Activated CD4-positive, alpha-beta T cell treated with anti-CD3 and anti-CD28 coated beads, Interleukin-2, amount 10 ng/mL, durations not matched to agents 24 days and 14 days (primary cell): ENCODE results near the gene GABRB3. TPM values are rescaled to one million over a fixed set of nuclear protein-coding genes. Genes with fewer than 3 reads are reported as not detected.

ENCODE experiments used
- DNase-seq: peaks from one replicate; pipeline ENCODE4 v3.0.0; 2022
- H3K27ac Mint-ChIP-seq: one replicate; pipeline ENCODE4 v1.8.0; 2022; ENCODE audit warnings: mild to moderate bottlenecking, mixed read lengths
- H3K27me3 Mint-ChIP-seq: one replicate; pipeline ENCODE4 v1.8.0; 2022; ENCODE audit warnings: mixed read lengths
- H3K36me3 Mint-ChIP-seq: one replicate; pipeline ENCODE4 v1.8.0; 2022; ENCODE audit warnings: low read depth, mild to moderate bottlenecking, mixed read lengths
- H3K4me1 Mint-ChIP-seq: one replicate; pipeline ENCODE4 v1.8.0; 2021; ENCODE audit warnings: mixed read lengths
- H3K4me3 Mint-ChIP-seq: one replicate; pipeline ENCODE4 v1.8.0; 2022; ENCODE audit warnings: mild to moderate bottlenecking, moderate library complexity, mixed read lengths
- H3K9me3 Mint-ChIP-seq: one replicate; pipeline ENCODE4 v1.8.0; 2021; ENCODE audit warnings: mixed read lengths
- intact Hi-C: fragments of 100-400 bp; cut with micrococcal nuclease; formaldehyde crosslinking; loops from one replicate; pipeline ENCODE4 v1.15.1; 2023
- total RNA-seq: library from RNA; stranded (reverse); gene quantifications from 2 replicates; pipeline ENCODE4 v1.2.3, GENCODE V29; 2022

Gene GABRB3
- total RNA-seq, 1 donor from 2014 or later, result not detected

- DNase-seq, result no peak
- Mint-ChIP-seq H3K4me3 (no peak overlapping the region), H3K27ac (no peak overlapping the region), H3K36me3 (no peaks in the 10 kb centered on the region), H3K4me1 (no peaks in the 10 kb centered on the region), H3K27me3 (no peaks in the 10 kb centered on the region), H3K9me3 (peaks cover 10% of the 10 kb centered on the region)
- intact Hi-C loops, result no loop called here
Measured at GRCh38 chr15:26676115-26676514, 96.8 kb downstream of the GABRB3 start.

- Mint-ChIP-seq H3K9me3 (peaks cover 13% of the 10 kb centered on the region), H3K27ac (no peak overlapping the region), H3K4me3 (no peak overlapping the region), H3K27me3 (no peaks in the 10 kb centered on the region), H3K36me3 (no peaks in the 10 kb centered on the region), H3K4me1 (no peaks in the 10 kb centered on the region)
- DNase-seq, result no peak
- intact Hi-C loops, result no loop called here
Measured at GRCh38 chr15:26674467-26674866, 98.4 kb downstream of the GABRB3 start.

- H3K9me3 Mint-ChIP-seq, result peaks cover 13% of the 10 kb centered on the region
- no peak overlapping the region for H3K4me3 Mint-ChIP-seq
- no peaks in the 10 kb centered on the region for H3K4me1 Mint-ChIP-seq
- DNase-seq, result no peak
- no peaks in the 10 kb centered on the region for H3K36me3 Mint-ChIP-seq
- no peak overlapping the region for H3K27ac Mint-ChIP-seq
- intact Hi-C loops, result no loop called here
- H3K27me3 Mint-ChIP-seq, result no peaks in the 10 kb centered on the region
Measured at GRCh38 chr15:26673445-26673844, 99.4 kb downstream of the GABRB3 start.

GRCh38 chr15:26670116-26670515, 102.8 kb downstream of the GABRB3 start:
- Mint-ChIP-seq H3K27me3 (no peaks in the 10 kb centered on the region), H3K4me3 (no peak overlapping the region), H3K4me1 (no peaks in the 10 kb centered on the region), H3K27ac (no peak overlapping the region), H3K36me3 (no peaks in the 10 kb centered on the region), H3K9me3 (peaks cover 10% of the 10 kb centered on the region)
- intact Hi-C loops, result no loop called here
- no peak for DNase-seq

- intact Hi-C loops, result no loop called here
- no peak for DNase-seq
- H3K4me3 Mint-ChIP-seq, result no peak overlapping the region
Measured at GRCh38 chr15:26667222-26667988, 105.5 kb downstream of the GABRB3 start.

GRCh38 chr15:26665957-26666791, 106.7 kb downstream of the GABRB3 start:
- no peak overlapping the region for H3K4me3 Mint-ChIP-seq
- intact Hi-C loops, result no loop called here
- H3K27me3 Mint-ChIP-seq, result no peaks in the 10 kb centered on the region
- H3K9me3 Mint-ChIP-seq, result peaks cover 4% of the 10 kb centered on the region
- no peak overlapping the region for H3K27ac Mint-ChIP-seq
- DNase-seq, result no peak
- H3K36me3 Mint-ChIP-seq, result no peaks in the 10 kb centered on the region
- H3K4me1 Mint-ChIP-seq, result no peaks in the 10 kb centered on the region

More at GRCh38 chr15:26667222-26667988, 105.5 kb downstream of the GABRB3 start:
- H3K27ac Mint-ChIP-seq, result no peak overlapping the region
- no peaks in the 10 kb centered on the region for H3K4me1 Mint-ChIP-seq
- peaks cover 4% of the 10 kb centered on the region for H3K9me3 Mint-ChIP-seq
- no peaks in the 10 kb centered on the region for H3K36me3 Mint-ChIP-seq
- no peaks in the 10 kb centered on the region for H3K27me3 Mint-ChIP-seq

GRCh38 chr15:26662283-26662682, 110.6 kb downstream of the GABRB3 start:
- H3K9me3 Mint-ChIP-seq, result no peaks in the 10 kb centered on the region
- no peak overlapping the region for H3K4me3 Mint-ChIP-seq
- DNase-seq, result no peak
- no peak overlapping the region for H3K27ac Mint-ChIP-seq
- intact Hi-C loops, result no loop called here
- no peaks in the 10 kb centered on the region for H3K36me3 Mint-ChIP-seq
- H3K27me3 Mint-ChIP-seq, result no peaks in the 10 kb centered on the region
- no peaks in the 10 kb centered on the region for H3K4me1 Mint-ChIP-seq

GRCh38 chr15:26661748-26662147, 111.1 kb downstream of the GABRB3 start:
- intact Hi-C loops, result no loop called here

GRCh38 chr15:26661107-26661506, 111.8 kb downstream of the GABRB3 start:
- intact Hi-C loops, result no loop called here
- H3K4me1 Mint-ChIP-seq, result no peaks in the 10 kb centered on the region
- no peaks in the 10 kb centered on the region for H3K27me3 Mint-ChIP-seq
- H3K9me3 Mint-ChIP-seq, result peaks cover 3% of the 10 kb centered on the region
- H3K27ac Mint-ChIP-seq, result no peak overlapping the region
- DNase-seq, result no peak
- no peaks in the 10 kb centered on the region for H3K36me3 Mint-ChIP-seq
- H3K4me3 Mint-ChIP-seq, result no peak overlapping the region

More at GRCh38 chr15:26661748-26662147, 111.1 kb downstream of the GABRB3 start:
- H3K27ac Mint-ChIP-seq, result no peak overlapping the region
- no peaks in the 10 kb centered on the region for H3K36me3 Mint-ChIP-seq
- no peaks in the 10 kb centered on the region for H3K9me3 Mint-ChIP-seq
- H3K4me1 Mint-ChIP-seq, result no peaks in the 10 kb centered on the region
- H3K4me3 Mint-ChIP-seq, result no peak overlapping the region
- no peak for DNase-seq
- no peaks in the 10 kb centered on the region for H3K27me3 Mint-ChIP-seq

- no peaks in the 10 kb centered on the region for H3K36me3 Mint-ChIP-seq
- no peak overlapping the region for H3K4me3 Mint-ChIP-seq
- H3K27ac Mint-ChIP-seq, result no peak overlapping the region
- H3K4me1 Mint-ChIP-seq, result no peaks in the 10 kb centered on the region
- peaks cover 6% of the 10 kb centered on the region for H3K9me3 Mint-ChIP-seq
- intact Hi-C loops, result no loop called here
- no peak for DNase-seq
- H3K27me3 Mint-ChIP-seq, result no peaks in the 10 kb centered on the region
Measured at GRCh38 chr15:26660241-26660640, 112.6 kb downstream of the GABRB3 start.

GRCh38 chr15:26658290-26658689, 114.6 kb downstream of the GABRB3 start:
- no peak overlapping the region for H3K27ac Mint-ChIP-seq
- H3K36me3 Mint-ChIP-seq, result no peaks in the 10 kb centered on the region
- DNase-seq, result no peak
- H3K9me3 Mint-ChIP-seq, result peaks cover 6% of the 10 kb centered on the region
- intact Hi-C loops, result no loop called here
- H3K4me3 Mint-ChIP-seq, result no peak overlapping the region
- no peaks in the 10 kb centered on the region for H3K27me3 Mint-ChIP-seq
- no peaks in the 10 kb centered on the region for H3K4me1 Mint-ChIP-seq

GRCh38 chr15:26656080-26656479, 116.8 kb downstream of the GABRB3 start:
- no peak overlapping the region for H3K4me3 Mint-ChIP-seq
- peaks cover 6% of the 10 kb centered on the region for H3K9me3 Mint-ChIP-seq
- H3K27ac Mint-ChIP-seq, result no peak overlapping the region
- H3K4me1 Mint-ChIP-seq, result no peaks in the 10 kb centered on the region
- no peaks in the 10 kb centered on the region for H3K27me3 Mint-ChIP-seq
- H3K36me3 Mint-ChIP-seq, result no peaks in the 10 kb centered on the region
- intact Hi-C loops, result no loop called here
- no peak for DNase-seq

- H3K27ac Mint-ChIP-seq, result no peak overlapping the region
- DNase-seq, result no peak
- intact Hi-C loops, result no loop called here
- no peaks in the 10 kb centered on the region for H3K36me3 Mint-ChIP-seq
- peaks cover 20% of the 10 kb centered on the region for H3K9me3 Mint-ChIP-seq
- no peak overlapping the region for H3K4me3 Mint-ChIP-seq
- H3K27me3 Mint-ChIP-seq, result no peaks in the 10 kb centered on the region
- no peaks in the 10 kb centered on the region for H3K4me1 Mint-ChIP-seq
Measured at GRCh38 chr15:26651909-26652308, 121.0 kb downstream of the GABRB3 start.

- Mint-ChIP-seq H3K9me3 (peaks cover 22% of the 10 kb centered on the region), H3K27ac (no peak overlapping the region), H3K4me3 (no peak overlapping the region), H3K27me3 (no peaks in the 10 kb centered on the region), H3K4me1 (no peaks in the 10 kb centered on the region), H3K36me3 (no peaks in the 10 kb centered on the region)
- intact Hi-C loops, result no loop called here
- DNase-seq, result no peak
Measured at GRCh38 chr15:26648676-26649075, 124.2 kb downstream of the GABRB3 start.
